HUES48 (cell line): ENCODE measurements around the gene ABCF2.

Experiments used
- H3K27ac ChIP-seq: one replicate; pipeline ENCODE4 v1.7.0; 2013; ENCODE audit warnings: low read depth, low read length, inconsistent platforms
- H3K27me3 ChIP-seq: 2 replicates; pipeline ENCODE4 v1.6.1; 2013; ENCODE audit warnings: mild to moderate bottlenecking, low read length; ENCODE audit not compliant: control insufficient read depth, insufficient read depth
- H3K36me3 ChIP-seq: 2 replicates; pipeline ENCODE4 v1.6.1; 2013; ENCODE audit warnings: low read length; ENCODE audit not compliant: control insufficient read depth, insufficient read depth
- H3K4me1 ChIP-seq: 2 replicates; pipeline ENCODE4 v1.6.1; 2013; ENCODE audit warnings: mild to moderate bottlenecking, low read length; ENCODE audit not compliant: control insufficient read depth, insufficient read depth
- H3K4me3 ChIP-seq: 2 replicates; pipeline ENCODE4 v1.5.1; 2013; ENCODE audit warnings: mild to moderate bottlenecking, low read depth, low read length
- H3K9ac ChIP-seq: 2 replicates; pipeline ENCODE4 v1.6.1; 2013; ENCODE audit warnings: mild to moderate bottlenecking, low read depth, low read length, moderate library complexity
- H3K9me3 ChIP-seq: 2 replicates; pipeline ENCODE4 v1.6.1; 2013; ENCODE audit warnings: low read length; ENCODE audit not compliant: control insufficient read depth, insufficient read depth

The ABCF2 gene

GRCh38 chr7:151202836-151203235 lies 24.2 kb downstream of the ABCF2 start:
- no peaks in the 10 kb centered on the region; the same call in 1 of the 2 replicates for H3K4me1 ChIP-seq
- H3K9ac ChIP-seq, result no peak overlapping the region
- H3K4me3 ChIP-seq, result no peak overlapping the region
- H3K27ac ChIP-seq, result no peak overlapping the region
- H3K9me3 ChIP-seq, result no peaks in the 10 kb centered on the region
- H3K36me3 ChIP-seq, result no peaks in the 10 kb centered on the region
- H3K27me3 ChIP-seq, result no peaks in the 10 kb centered on the region

- Histone ChIP-seq H3K9ac (no peak overlapping the region), H3K36me3 (no peaks in the 10 kb centered on the region), H3K9me3 (no peaks in the 10 kb centered on the region), H3K4me3 (no peak overlapping the region), H3K27ac (no peak overlapping the region), H3K27me3 (no peaks in the 10 kb centered on the region), H3K4me1 (no peaks in the 10 kb centered on the region; the same call in 1 of the 2 replicates)
These were observed 25.3 kb downstream of the ABCF2 start for GRCh38 chr7:151201751-151202150.

GRCh38 chr7:151201344-151201743 lies 25.7 kb downstream of the ABCF2 start:
- Histone ChIP-seq H3K4me3 (no peak overlapping the region), H3K36me3 (no peaks in the 10 kb centered on the region), H3K27me3 (no peaks in the 10 kb centered on the region), H3K27ac (no peak overlapping the region), H3K9ac (no peak overlapping the region), H3K4me1 (no peaks in the 10 kb centered on the region; the same call in 1 of the 2 replicates), H3K9me3 (no peaks in the 10 kb centered on the region)

GRCh38 chr7:151198945-151199848 lies 27.8 kb downstream of the ABCF2 start:
- H3K9ac ChIP-seq, result no peak overlapping the region
- H3K27me3 ChIP-seq, result no peaks in the 10 kb centered on the region; the same call in 1 of the 2 replicates
- H3K4me1 ChIP-seq, result no peaks in the 10 kb centered on the region; the same call in 1 of the 2 replicates
- H3K36me3 ChIP-seq, result no peaks in the 10 kb centered on the region
- H3K27ac ChIP-seq, result no peak overlapping the region
- no peak overlapping the region for H3K4me3 ChIP-seq
- H3K9me3 ChIP-seq, result no peaks in the 10 kb centered on the region

GRCh38 chr7:151197932-151198331 lies 29.1 kb downstream of the ABCF2 start:
- Histone ChIP-seq H3K9me3 (no peaks in the 10 kb centered on the region), H3K36me3 (no peaks in the 10 kb centered on the region), H3K9ac (no peak overlapping the region), H3K27ac (no peak overlapping the region), H3K4me3 (no peak overlapping the region), H3K4me1 (no peaks in the 10 kb centered on the region; the same call in 1 of the 2 replicates), H3K27me3 (no peaks in the 10 kb centered on the region; the same call in 1 of the 2 replicates)

- no peak overlapping the region for H3K9ac ChIP-seq
- H3K27ac ChIP-seq, result no peak overlapping the region
- H3K4me1 ChIP-seq, result no peaks in the 10 kb centered on the region; the same call in 1 of the 2 replicates
- H3K27me3 ChIP-seq, result no peaks in the 10 kb centered on the region; the same call in 1 of the 2 replicates
- H3K36me3 ChIP-seq, result no peaks in the 10 kb centered on the region
- H3K4me3 ChIP-seq, result no peak overlapping the region
- H3K9me3 ChIP-seq, result no peaks in the 10 kb centered on the region
These were observed 31.2 kb downstream of the ABCF2 start for GRCh38 chr7:151195616-151196450.

GRCh38 chr7:151194188-151194587 lies 32.8 kb downstream of the ABCF2 start:
- Histone ChIP-seq H3K27ac (no peak overlapping the region), H3K4me3 (no peak overlapping the region), H3K27me3 (no peaks in the 10 kb centered on the region; the same call in none of the 2 replicates), H3K4me1 (no peaks in the 10 kb centered on the region), H3K9ac (no peak overlapping the region), H3K36me3 (no peaks in the 10 kb centered on the region), H3K9me3 (no peaks in the 10 kb centered on the region)

GRCh38 chr7:151193203-151193978 lies 33.6 kb downstream of the ABCF2 start:
- H3K4me3 ChIP-seq, result no peak overlapping the region
- H3K36me3 ChIP-seq, result no peaks in the 10 kb centered on the region
- no peaks in the 10 kb centered on the region for H3K4me1 ChIP-seq
- no peak overlapping the region for H3K9ac ChIP-seq
- H3K27ac ChIP-seq, result no peak overlapping the region
- H3K27me3 ChIP-seq, result no peaks in the 10 kb centered on the region; the same call in none of the 2 replicates
- H3K9me3 ChIP-seq, result no peaks in the 10 kb centered on the region

GRCh38 chr7:151192002-151192539 lies 34.9 kb downstream of the ABCF2 start:
- no peaks in the 10 kb centered on the region for H3K9me3 ChIP-seq
- no peak overlapping the region for H3K4me3 ChIP-seq
- no peaks in the 10 kb centered on the region; the same call in none of the 2 replicates for H3K27me3 ChIP-seq

GRCh38 chr7:151191544-151191943 lies 35.5 kb downstream of the ABCF2 start:
- H3K9ac ChIP-seq, result no peak overlapping the region
- no peak overlapping the region for H3K4me3 ChIP-seq
- H3K9me3 ChIP-seq, result no peaks in the 10 kb centered on the region
- H3K27ac ChIP-seq, result no peak overlapping the region
- H3K4me1 ChIP-seq, result no peaks in the 10 kb centered on the region
- no peaks in the 10 kb centered on the region for H3K36me3 ChIP-seq
- H3K27me3 ChIP-seq, result no peaks in the 10 kb centered on the region; the same call in none of the 2 replicates

More at GRCh38 chr7:151192002-151192539, 34.9 kb downstream of the ABCF2 start:
- H3K9ac ChIP-seq, result no peak overlapping the region
- no peak overlapping the region for H3K27ac ChIP-seq
- no peaks in the 10 kb centered on the region for H3K36me3 ChIP-seq
- H3K4me1 ChIP-seq, result no peaks in the 10 kb centered on the region
